SK-N-SH (cell line): ENCODE measurements around the gene ABHD13.

Experiments used
- CHD2 ChIP-seq: fragments of 150-350 bp; IDR thresholded peaks from 2 replicates; pipeline ENCODE4 v1.6.1; 2018; ENCODE audit warnings: low read length; ENCODE audit not compliant: partially characterized antibody
- FOSL2 ChIP-seq: IDR thresholded peaks from 2 replicates; pipeline ENCODE4 v1.4.0; 2012; ENCODE audit warnings: low read depth, mild to moderate bottlenecking, moderate library complexity, borderline replicate concordance
- JUND ChIP-seq: IDR thresholded peaks from 2 replicates; pipeline ENCODE4 v1.4.0; 2012
- MXI1 ChIP-seq: IDR thresholded peaks from 2 replicates; pipeline ENCODE4 v1.6.1; 2012; ENCODE audit warnings: mild to moderate bottlenecking, low read depth, low read length, improper control_type of control experiment
- TF ChIP-seq, protein P1 (sequence below): fragments of 150-350 bp; IDR thresholded peaks from 2 replicates; pipeline ENCODE4 v1.6.1; 2017; ENCODE audit warnings: antibody characterized with exemption, low read length, low read depth, borderline replicate concordance
- TF ChIP-seq, protein P2 (sequence below): fragments of 200-600 bp; sonication (generic); IDR thresholded peaks from 2 replicates; pipeline ENCODE4 v1.6.1; 2017; ENCODE audit warnings: antibody characterized with exemption, mild to moderate bottlenecking, moderate library complexity

DNA sequence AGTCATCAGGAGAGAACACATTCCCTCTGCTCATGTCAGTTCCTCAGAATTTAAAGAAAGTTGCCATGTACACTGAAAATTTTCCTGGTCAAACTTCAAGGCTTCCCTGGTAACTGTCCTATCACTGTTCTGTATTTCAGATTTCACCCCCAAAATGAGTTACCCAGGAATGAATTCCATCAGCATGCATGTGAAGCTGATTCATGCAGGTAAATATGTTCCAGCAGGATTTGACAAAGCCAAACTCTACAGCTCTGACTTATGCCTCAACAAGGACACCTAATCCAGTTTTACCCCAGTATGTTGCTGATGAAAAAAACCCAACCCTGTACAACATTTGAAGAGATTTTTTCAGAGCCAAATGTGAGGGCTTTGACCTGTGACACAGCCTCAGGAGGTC lies 24.4 kb upstream of the ABHD13 start:
- TF ChIP-seq, protein P1, sequence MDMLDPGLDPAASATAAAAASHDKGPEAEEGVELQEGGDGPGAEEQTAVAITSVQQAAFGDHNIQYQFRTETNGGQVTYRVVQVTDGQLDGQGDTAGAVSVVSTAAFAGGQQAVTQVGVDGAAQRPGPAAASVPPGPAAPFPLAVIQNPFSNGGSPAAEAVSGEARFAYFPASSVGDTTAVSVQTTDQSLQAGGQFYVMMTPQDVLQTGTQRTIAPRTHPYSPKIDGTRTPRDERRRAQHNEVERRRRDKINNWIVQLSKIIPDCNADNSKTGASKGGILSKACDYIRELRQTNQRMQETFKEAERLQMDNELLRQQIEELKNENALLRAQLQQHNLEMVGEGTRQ: no peak
- TF ChIP-seq, protein P2, sequence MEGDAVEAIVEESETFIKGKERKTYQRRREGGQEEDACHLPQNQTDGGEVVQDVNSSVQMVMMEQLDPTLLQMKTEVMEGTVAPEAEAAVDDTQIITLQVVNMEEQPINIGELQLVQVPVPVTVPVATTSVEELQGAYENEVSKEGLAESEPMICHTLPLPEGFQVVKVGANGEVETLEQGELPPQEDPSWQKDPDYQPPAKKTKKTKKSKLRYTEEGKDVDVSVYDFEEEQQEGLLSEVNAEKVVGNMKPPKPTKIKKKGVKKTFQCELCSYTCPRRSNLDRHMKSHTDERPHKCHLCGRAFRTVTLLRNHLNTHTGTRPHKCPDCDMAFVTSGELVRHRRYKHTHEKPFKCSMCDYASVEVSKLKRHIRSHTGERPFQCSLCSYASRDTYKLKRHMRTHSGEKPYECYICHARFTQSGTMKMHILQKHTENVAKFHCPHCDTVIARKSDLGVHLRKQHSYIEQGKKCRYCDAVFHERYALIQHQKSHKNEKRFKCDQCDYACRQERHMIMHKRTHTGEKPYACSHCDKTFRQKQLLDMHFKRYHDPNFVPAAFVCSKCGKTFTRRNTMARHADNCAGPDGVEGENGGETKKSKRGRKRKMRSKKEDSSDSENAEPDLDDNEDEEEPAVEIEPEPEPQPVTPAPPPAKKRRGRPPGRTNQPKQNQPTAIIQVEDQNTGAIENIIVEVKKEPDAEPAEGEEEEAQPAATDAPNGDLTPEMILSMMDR: no peak
- TF ChIP-seq FOSL2 (no peak), CHD2 (no peak), JUND (no peak), MXI1 (no peak)
